GM12878 (cell line): ENCODE results near the gene AHNAK. TPM values are rescaled to one million over a fixed set of nuclear protein-coding genes. Genes with fewer than 3 reads are reported as not detected.

Source experiments
- ATAC-seq: fragments of 200-7000 bp; cut with Tn5 transposase; 3 replicates; pipeline ENCODE4 v1.9.1; 2020; ENCODE audit warnings: mild to moderate bottlenecking, moderate library complexity
- BruUV-seq: library from RNA; stranded (reverse); fragments of 400-500 nt; replicated peaks from 2 replicates; lab custom pipeline; 2021; lab: Mats Ljungman, UMichigan
- CTCF ChIA-PET: fragments of 300-600 bp; sonication (Branson Sonifier 250); formaldehyde crosslinking; extraction: SDS; loops from one replicate; lab custom pipeline; 2021; ENCODE audit warnings: inconsistent platforms; lab: Yijun Ruan, JAX
- POLR2A ChIA-PET: fragments of 350-600 bp; formaldehyde crosslinking; extraction: SDS; loops from one replicate; lab custom pipeline; 2021; ENCODE audit warnings: inconsistent platforms; lab: Charles Lee
- RAD21 ChIA-PET: fragments of 300-600 bp; sonication (Branson Sonifier 250); formaldehyde crosslinking; loops from one replicate; lab custom pipeline; 2023; ENCODE audit warnings: antibody characterized with exemption; ENCODE audit not compliant: unreplicated experiment; lab: Charles Lee
- SMC1A ChIA-PET: fragments of 300-600 bp; sonication (Branson Sonifier 250); formaldehyde crosslinking; loops from one replicate; lab custom pipeline; 2023; ENCODE audit not compliant: unreplicated experiment, uncharacterized antibody; lab: Charles Lee
- DNase-seq: peaks from one replicate; pipeline ENCODE4 v3.0.0-alpha.2; 2011; ENCODE audit warnings: low read depth, low spot score
- FAIRE-seq: peaks from 3 replicates; lab custom pipeline; 2011; peaks lifted over from hg19 to GRCh38; lab: Jason Lieb, UNC
- H2AFZ ChIP-seq: 2 replicates; pipeline ENCODE4 v1.6.0; 2011; ENCODE audit warnings: low read depth, low read length, control low read depth; ENCODE audit not compliant: control insufficient read depth
- H3K27ac ChIP-seq: 2 replicates; pipeline ENCODE4 v1.5.1; 2011; ENCODE audit warnings: control low read depth; ENCODE audit not compliant: control insufficient read depth, insufficient read depth
- H3K27me3 ChIP-seq, 2 experiments: replicated peaks in 1 of 2; 2 replicates each; pipeline versions ENCODE4 v1.6.0 to v1.6.1; 2011; ENCODE audit warnings: low read length in 1 of 2; ENCODE audit not compliant: control insufficient read depth in 2 of 2, insufficient read depth in 2 of 2
- H3K36me3 ChIP-seq, 2 experiments: 2 replicates each; pipeline ENCODE4 v1.5.1; 2011; ENCODE audit warnings: low read length in 1 of 2; ENCODE audit not compliant: control insufficient read depth in 2 of 2, insufficient read depth in 2 of 2
- H3K4me1 ChIP-seq: 2 replicates; pipeline ENCODE4 v1.6.1; 2011; ENCODE audit warnings: mild to moderate bottlenecking, low read length, moderate library complexity, mixed read lengths; ENCODE audit not compliant: control insufficient read depth, insufficient read depth
- H3K4me2 ChIP-seq: 2 replicates; pipeline ENCODE4 v1.6.0; 2011; ENCODE audit warnings: control low read depth; ENCODE audit not compliant: control insufficient read depth, insufficient read depth
- H3K4me3 ChIP-seq: fragments of 200-600 bp; sonication (generic); 2 replicates; pipeline ENCODE4 v1.5.1; 2016
- H3K79me2 ChIP-seq: 2 replicates; pipeline ENCODE4 v1.6.0; 2011; ENCODE audit warnings: low read length; ENCODE audit not compliant: control insufficient read depth, insufficient read depth
- H3K9ac ChIP-seq: 2 replicates; pipeline ENCODE4 v1.8.0; 2011; ENCODE audit warnings: low read length, control low read depth, mixed read lengths; ENCODE audit not compliant: control insufficient read depth, insufficient read depth
- H3K9me3 ChIP-seq: replicated peaks from 3 replicates; pipeline ENCODE4 v1.5.1; 2011; ENCODE audit warnings: mild to moderate bottlenecking, low read length; ENCODE audit not compliant: control insufficient read depth, insufficient read depth
- H4K20me1 ChIP-seq: 2 replicates; pipeline ENCODE4 v1.6.0; 2011; ENCODE audit not compliant: control insufficient read depth, insufficient read depth
- BACH1 ChIP-seq: fragments of 450-650 bp; IDR thresholded peaks from 2 replicates; pipeline ENCODE4 v1.6.1; 2017; ENCODE audit warnings: mild to moderate bottlenecking, borderline replicate concordance
- HDAC6 ChIP-seq: fragments of 200-600 bp; sonication (generic); IDR thresholded peaks from one replicate; pipeline ENCODE4 v1.8.0; 2017; ENCODE audit warnings: antibody characterized with exemption; ENCODE audit not compliant: unreplicated experiment
- IKZF1 ChIP-seq: fragments of 450-650 bp; conservative IDR thresholded peaks from 2 replicates; pipeline ENCODE4 v1.6.1; 2017; ENCODE audit warnings: antibody characterized with exemption, mild to moderate bottlenecking
- IKZF2 ChIP-seq, 2 experiments: fragments of 450-650 bp; IDR thresholded peaks; 2 replicates each; pipeline ENCODE4 v1.6.1; 2017; ENCODE audit warnings: mild to moderate bottlenecking in 2 of 2, moderate library complexity in 2 of 2
- MEF2B ChIP-seq: fragments of 450-650 bp; IDR thresholded peaks from 2 replicates; pipeline ENCODE4 v1.6.1; 2018; ENCODE audit warnings: mild to moderate bottlenecking, moderate library complexity; ENCODE audit not compliant: partially characterized antibody, poor library complexity, severe bottlenecking
- NR2F1 ChIP-seq: fragments of 450-650 bp; conservative IDR thresholded peaks from 2 replicates; pipeline ENCODE4 v1.6.1; 2017; ENCODE audit warnings: mild to moderate bottlenecking
- NRF1 ChIP-seq: conservative IDR thresholded peaks from 2 replicates; pipeline ENCODE4 v1.6.1; 2011; ENCODE audit warnings: mild to moderate bottlenecking, low read depth, low read length, improper control_type of control experiment
- SPI1 ChIP-seq: IDR thresholded peaks from 2 replicates; pipeline ENCODE4 v1.6.1; 2011; ENCODE audit warnings: low read depth, mild to moderate bottlenecking, low read length, moderate library complexity, borderline replicate concordance; ENCODE audit not compliant: insufficient read depth
- WGBS: methylation state at CpG from one replicate; pipeline ENCODE4 v1.1.6; 2016; ENCODE audit warnings: low lambda C conversion rate; ENCODE audit not compliant: insufficient replicate concordance, insufficient coverage; ENCODE audit errors: missing lambda C conversion rate; 5-methylcytosine and 5-hydroxymethylcytosine counted together
- in situ Hi-C: fragments of 300-500 bp; cut with MboI; formaldehyde crosslinking; loops from 9 replicates; pipeline ENCODE4 v1.14.3; 2018; ENCODE audit warnings: mixed read lengths
- intact Hi-C: fragments of 100-400 bp; cut with micrococcal nuclease; formaldehyde crosslinking; loops from one replicate; pipeline ENCODE4 v1.14.2; 2022; ENCODE audit not compliant: unreplicated experiment
- polyA plus RNA-seq, 11 experiments: library from polyadenylated mRNA; depleted of rRNA in 4 of 11; unstranded in 6 of 11; stranded (reverse) in 5 of 11; fragments of >200 nt; fragmentation: Nextera tagmentation in 4 of 11; fragmentation: Illumina TruSeq in 1 of 11; extraction: Ambion mirVana in 4 of 11; extraction: Trizol in 1 of 11; gene quantifications; 1 replicate in 1 of 11; 2 replicates in 10 of 11; pipeline versions ENCODE4 v1.2.1 to v1.2.3, GENCODE V29; 2011 to 2016; ENCODE audit warnings: inconsistent platforms in 2 of 11, missing spikeins in 2 of 11, low read depth in 1 of 11
- total RNA-seq, 4 experiments: library from RNA; depleted of rRNA in 3 of 4; stranded (reverse); fragments of >200 nt in 3 of 4; fragmentation: Illumina TruSeq in 1 of 4; extraction: Trizol in 1 of 4; gene quantifications; 2 replicates each; pipeline versions ENCODE4 v1.2.1 to v1.2.3, GENCODE V29; 2013 to 2021
- TF ChIP-seq, protein P1 (sequence below): fragments of 150-350 bp; IDR thresholded peaks from 2 replicates; pipeline ENCODE4 v1.6.1; 2016; ENCODE audit warnings: low read depth, low read length
- TF ChIP-seq, protein P2 (sequence below): IDR thresholded peaks from 2 replicates; pipeline ENCODE4 v1.6.1; 2012; ENCODE audit warnings: low read depth, low read length, improper control_type of control experiment
- TF ChIP-seq, protein P3 (sequence below): fragments of 450-650 bp; IDR thresholded peaks from 2 replicates; pipeline ENCODE4 v1.6.1; 2016; ENCODE audit warnings: mild to moderate bottlenecking

Gene AHNAK
- total and polyA plus RNA-seq, 10 of the 15 experiments (the other 5 are each of a cell fraction or from before 2014, with no cell fraction given) = 0.76 to 90.3 (median 19.4) TPM

DNA sequence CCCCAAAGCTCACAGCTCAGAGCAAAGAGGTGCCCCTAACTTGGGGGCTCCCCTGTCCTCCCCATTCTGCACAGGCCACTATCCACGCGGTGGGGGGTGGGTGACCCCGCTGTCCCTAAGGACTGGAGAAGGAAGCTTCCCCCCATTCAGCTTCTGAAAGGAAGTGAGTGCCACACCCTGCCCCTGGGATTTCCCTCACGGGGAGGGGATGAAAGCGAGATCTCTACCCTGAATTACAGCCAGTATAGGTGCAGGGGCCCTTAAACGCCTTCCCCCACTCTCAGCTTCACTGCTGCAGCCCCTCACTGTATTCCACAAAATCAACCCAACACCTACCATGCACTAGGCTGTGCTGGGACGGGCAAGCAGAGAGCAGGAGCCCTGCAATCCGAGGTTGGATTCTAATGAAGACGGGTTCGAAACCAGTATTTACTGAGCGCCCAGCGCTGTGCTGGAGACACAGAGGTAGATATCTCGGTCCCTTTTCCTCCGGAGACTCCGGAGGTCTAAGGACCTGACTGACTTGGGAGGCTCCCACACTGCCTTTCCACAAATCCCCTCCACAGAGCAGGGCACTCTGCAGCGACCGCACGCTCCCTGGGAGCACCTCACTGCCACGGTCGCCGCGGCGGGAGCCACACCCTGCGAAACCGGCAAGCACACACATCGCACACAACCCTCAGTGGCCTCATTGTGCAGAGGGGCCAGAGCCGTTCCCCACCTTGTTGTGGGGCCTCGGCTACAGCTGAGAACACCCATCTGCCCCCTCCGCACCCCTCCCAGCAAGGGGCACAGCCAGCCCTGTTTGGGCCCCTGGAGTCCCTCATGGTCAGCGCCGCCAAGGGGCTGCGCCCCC lies 1.8 kb downstream of the AHNAK start:
- H2AFZ ChIP-seq = peak overlapping the region; percentile 29
- H3K4me1 ChIP-seq = peaks cover 61% of the 10 kb centered on the region
- peak; percentile 9 for ATAC-seq
- no TSS peak for BruUV-seq
- ChIA-PET SMC1A (interaction anchor here (0.7 to 7.0 kb wide), 10 partner anchors 11 to 119 kb away, joined by 3 to 212 read pairs (median 4); partner anchors contain the start of gene TUT1), POLR2A (interaction anchor here (0.5 to 10.3 kb wide), 10 partner anchors 11 to 788 kb away, joined by 3 to 188 read pairs (median 5); partner anchors contain the start of genes B3GAT3, EEF1G and TUT1), RAD21 (interaction anchor here (0.7 to 9.1 kb wide), 10 partner anchors 11 to 312 kb away, joined by 3 to 313 read pairs (median 14); partner anchors contain the start of genes EEF1G and TUT1), CTCF (interaction anchor here (0.5 to 9.0 kb wide), 17 partner anchors 9 to 209 kb away, joined by 3 to 280 read pairs (median 4); partner anchors contain the start of genes SCGB1A1, TUT1 and ZBTB3)
- TF ChIP-seq, protein P1, sequence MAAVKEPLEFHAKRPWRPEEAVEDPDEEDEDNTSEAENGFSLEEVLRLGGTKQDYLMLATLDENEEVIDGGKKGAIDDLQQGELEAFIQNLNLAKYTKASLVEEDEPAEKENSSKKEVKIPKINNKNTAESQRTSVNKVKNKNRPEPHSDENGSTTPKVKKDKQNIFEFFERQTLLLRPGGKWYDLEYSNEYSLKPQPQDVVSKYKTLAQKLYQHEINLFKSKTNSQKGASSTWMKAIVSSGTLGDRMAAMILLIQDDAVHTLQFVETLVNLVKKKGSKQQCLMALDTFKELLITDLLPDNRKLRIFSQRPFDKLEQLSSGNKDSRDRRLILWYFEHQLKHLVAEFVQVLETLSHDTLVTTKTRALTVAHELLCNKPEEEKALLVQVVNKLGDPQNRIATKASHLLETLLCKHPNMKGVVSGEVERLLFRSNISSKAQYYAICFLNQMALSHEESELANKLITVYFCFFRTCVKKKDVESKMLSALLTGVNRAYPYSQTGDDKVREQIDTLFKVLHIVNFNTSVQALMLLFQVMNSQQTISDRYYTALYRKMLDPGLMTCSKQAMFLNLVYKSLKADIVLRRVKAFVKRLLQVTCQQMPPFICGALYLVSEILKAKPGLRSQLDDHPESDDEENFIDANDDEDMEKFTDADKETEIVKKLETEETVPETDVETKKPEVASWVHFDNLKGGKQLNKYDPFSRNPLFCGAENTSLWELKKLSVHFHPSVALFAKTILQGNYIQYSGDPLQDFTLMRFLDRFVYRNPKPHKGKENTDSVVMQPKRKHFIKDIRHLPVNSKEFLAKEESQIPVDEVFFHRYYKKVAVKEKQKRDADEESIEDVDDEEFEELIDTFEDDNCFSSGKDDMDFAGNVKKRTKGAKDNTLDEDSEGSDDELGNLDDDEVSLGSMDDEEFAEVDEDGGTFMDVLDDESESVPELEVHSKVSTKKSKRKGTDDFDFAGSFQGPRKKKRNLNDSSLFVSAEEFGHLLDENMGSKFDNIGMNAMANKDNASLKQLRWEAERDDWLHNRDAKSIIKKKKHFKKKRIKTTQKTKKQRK = no peak
- TF ChIP-seq NR2F1 (no peak), HDAC6 (no peak), IKZF2 (IDR thresholded peaks at IDR 0.05) (0 out of 4 replicates have a peak, but pooled peaks of 1 of the 2 experiments have one; percentile 16), BACH1 (0 out of 2 replicates have a peak, but pooled peaks have one; percentile 6), IKZF1 (peak; percentile 51; the same call in 1 of the 2 replicates), NRF1 (no peak), SPI1 (peak; percentile 39; the same call in 1 of the 2 replicates), MEF2B (peak; percentile 56)
- TF ChIP-seq, protein P2, sequence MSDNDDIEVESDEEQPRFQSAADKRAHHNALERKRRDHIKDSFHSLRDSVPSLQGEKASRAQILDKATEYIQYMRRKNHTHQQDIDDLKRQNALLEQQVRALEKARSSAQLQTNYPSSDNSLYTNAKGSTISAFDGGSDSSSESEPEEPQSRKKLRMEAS = 0 out of 2 replicates have a peak, but pooled peaks have one; percentile 28
- TF ChIP-seq, protein P3, sequence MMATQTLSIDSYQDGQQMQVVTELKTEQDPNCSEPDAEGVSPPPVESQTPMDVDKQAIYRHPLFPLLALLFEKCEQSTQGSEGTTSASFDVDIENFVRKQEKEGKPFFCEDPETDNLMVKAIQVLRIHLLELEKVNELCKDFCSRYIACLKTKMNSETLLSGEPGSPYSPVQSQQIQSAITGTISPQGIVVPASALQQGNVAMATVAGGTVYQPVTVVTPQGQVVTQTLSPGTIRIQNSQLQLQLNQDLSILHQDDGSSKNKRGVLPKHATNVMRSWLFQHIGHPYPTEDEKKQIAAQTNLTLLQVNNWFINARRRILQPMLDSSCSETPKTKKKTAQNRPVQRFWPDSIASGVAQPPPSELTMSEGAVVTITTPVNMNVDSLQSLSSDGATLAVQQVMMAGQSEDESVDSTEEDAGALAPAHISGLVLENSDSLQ = no peak
- no peak for FAIRE-seq
- under 1% methylated on average over 31 of the region's 32 CpGs for WGBS
- peak overlapping the region; percentile 65 for H3K27ac ChIP-seq
- DNase-seq = no peak
- in situ Hi-C loops (no loop called here), intact Hi-C loops (loop anchor here (5.0 kb wide), 1 partner anchor 103 kb away; no protein-coding TSS in a partner anchor)
- H3K27me3 ChIP-seq = no peaks in the 10 kb centered on the region; a peak in 2 of 4 replicates
- peak overlapping the region; percentile 84 for H3K4me3 ChIP-seq
- H3K9me3 ChIP-seq = no peaks in the 10 kb centered on the region
- H3K4me2 ChIP-seq = peak overlapping the region; percentile 97
- peaks cover 54% of the 10 kb centered on the region for H3K79me2 ChIP-seq
- H3K9ac ChIP-seq = peak overlapping the region; percentile 36
- no peaks in the 10 kb centered on the region for H3K36me3 ChIP-seq
- H4K20me1 ChIP-seq = no peaks in the 10 kb centered on the region; the same call in 1 of the 2 replicates
